GM12878 (cell line): ENCODE results near the gene TOMM40. TPM values are rescaled to one million over a fixed set of nuclear protein-coding genes. Genes with fewer than 3 reads are reported as not detected.
"Not testable (repeated sequence)": the region's sequence is repeated elsewhere in the genome, so short reads cannot be mapped to it uniquely, and the experiment has no call there.

ENCODE experiments used
- ATAC-seq: fragments of 200-7000 bp; cut with Tn5 transposase; 3 replicates; pipeline ENCODE4 v1.9.1; 2020; ENCODE audit warnings: mild to moderate bottlenecking, moderate library complexity
- BruUV-seq: library from RNA; stranded (reverse); fragments of 400-500 nt; replicated peaks from 2 replicates; lab custom pipeline; 2021; lab: Mats Ljungman, UMichigan
- CTCF ChIA-PET: fragments of 300-600 bp; sonication (Branson Sonifier 250); formaldehyde crosslinking; extraction: SDS; loops from one replicate; lab custom pipeline; 2021; ENCODE audit warnings: inconsistent platforms; lab: Yijun Ruan, JAX
- POLR2A ChIA-PET: fragments of 350-600 bp; formaldehyde crosslinking; extraction: SDS; loops from one replicate; lab custom pipeline; 2021; ENCODE audit warnings: inconsistent platforms; lab: Charles Lee
- RAD21 ChIA-PET: fragments of 300-600 bp; sonication (Branson Sonifier 250); formaldehyde crosslinking; loops from one replicate; lab custom pipeline; 2023; ENCODE audit warnings: antibody characterized with exemption; ENCODE audit not compliant: unreplicated experiment; lab: Charles Lee
- SMC1A ChIA-PET: fragments of 300-600 bp; sonication (Branson Sonifier 250); formaldehyde crosslinking; loops from one replicate; lab custom pipeline; 2023; ENCODE audit not compliant: unreplicated experiment, uncharacterized antibody; lab: Charles Lee
- DNase-seq: peaks from one replicate; pipeline ENCODE4 v3.0.0-alpha.2; 2011; ENCODE audit warnings: low read depth, low spot score
- FAIRE-seq: peaks from 3 replicates; lab custom pipeline; 2011; peaks lifted over from hg19 to GRCh38; lab: Jason Lieb, UNC
- H2AFZ ChIP-seq: 2 replicates; pipeline ENCODE4 v1.6.0; 2011; ENCODE audit warnings: low read depth, low read length, control low read depth; ENCODE audit not compliant: control insufficient read depth
- H3K27ac ChIP-seq: 2 replicates; pipeline ENCODE4 v1.5.1; 2011; ENCODE audit warnings: control low read depth; ENCODE audit not compliant: control insufficient read depth, insufficient read depth
- H3K27me3 ChIP-seq, 2 experiments: replicated peaks in 1 of 2; 2 replicates each; pipeline versions ENCODE4 v1.6.0 to v1.6.1; 2011; ENCODE audit warnings: low read length in 1 of 2; ENCODE audit not compliant: control insufficient read depth in 2 of 2, insufficient read depth in 2 of 2
- H3K36me3 ChIP-seq, 2 experiments: 2 replicates each; pipeline ENCODE4 v1.5.1; 2011; ENCODE audit warnings: low read length in 1 of 2; ENCODE audit not compliant: control insufficient read depth in 2 of 2, insufficient read depth in 2 of 2
- H3K4me1 ChIP-seq: 2 replicates; pipeline ENCODE4 v1.6.1; 2011; ENCODE audit warnings: mild to moderate bottlenecking, low read length, moderate library complexity, mixed read lengths; ENCODE audit not compliant: control insufficient read depth, insufficient read depth
- H3K4me2 ChIP-seq: 2 replicates; pipeline ENCODE4 v1.6.0; 2011; ENCODE audit warnings: control low read depth; ENCODE audit not compliant: control insufficient read depth, insufficient read depth
- H3K4me3 ChIP-seq: fragments of 200-600 bp; sonication (generic); 2 replicates; pipeline ENCODE4 v1.5.1; 2016
- H3K79me2 ChIP-seq: 2 replicates; pipeline ENCODE4 v1.6.0; 2011; ENCODE audit warnings: low read length; ENCODE audit not compliant: control insufficient read depth, insufficient read depth
- H3K9ac ChIP-seq: 2 replicates; pipeline ENCODE4 v1.8.0; 2011; ENCODE audit warnings: low read length, control low read depth, mixed read lengths; ENCODE audit not compliant: control insufficient read depth, insufficient read depth
- H3K9me3 ChIP-seq: replicated peaks from 3 replicates; pipeline ENCODE4 v1.5.1; 2011; ENCODE audit warnings: mild to moderate bottlenecking, low read length; ENCODE audit not compliant: control insufficient read depth, insufficient read depth
- H4K20me1 ChIP-seq: 2 replicates; pipeline ENCODE4 v1.6.0; 2011; ENCODE audit not compliant: control insufficient read depth, insufficient read depth
- ATF7 ChIP-seq: fragments of 450-650 bp; IDR thresholded peaks from 2 replicates; pipeline ENCODE4 v1.6.1; 2016; ENCODE audit warnings: low read depth, mild to moderate bottlenecking
- CEBPB ChIP-seq, 2 experiments: fragments of 150-350 bp in 1 of 2; IDR thresholded peaks; 2 replicates each; pipeline ENCODE4 v1.6.1; 2012 to 2014; ENCODE audit warnings: low read depth in 2 of 2, low read length in 2 of 2, borderline replicate concordance in 1 of 2, inconsistent platforms in 1 of 2
- EP300 ChIP-seq, 2 experiments: fragments of 150-350 bp in 1 of 2; IDR thresholded peaks; 2 replicates each; pipeline ENCODE4 v1.6.1; 2011 to 2012; ENCODE audit warnings: low read depth in 2 of 2, low read length in 2 of 2, borderline replicate concordance in 1 of 2, improper control_type of control experiment in 1 of 2, inconsistent platforms in 1 of 2; ENCODE audit not compliant: control insufficient read depth in 1 of 2
- KAT2A ChIP-seq: conservative IDR thresholded peaks from 2 replicates; pipeline ENCODE4 v1.6.1; 2011; ENCODE audit warnings: low read depth, low read length; ENCODE audit not compliant: control insufficient read depth
- MYC ChIP-seq: IDR thresholded peaks from 2 replicates; pipeline ENCODE4 v1.6.1; 2011; ENCODE audit warnings: mild to moderate bottlenecking, low read length, moderate library complexity, inconsistent platforms; ENCODE audit not compliant: insufficient read depth, insufficient replicate concordance, insufficient read length, severe bottlenecking
- NBN ChIP-seq: fragments of 450-650 bp; IDR thresholded peaks from 2 replicates; pipeline ENCODE4 v1.6.1; 2016
- NR2C1 ChIP-seq: fragments of 450-650 bp; IDR thresholded peaks from 2 replicates; pipeline ENCODE4 v1.6.1; 2017; ENCODE audit warnings: antibody characterized with exemption, mild to moderate bottlenecking, moderate library complexity
- PAX5 ChIP-seq: IDR thresholded peaks from 2 replicates; pipeline ENCODE4 v1.6.1; 2011; ENCODE audit warnings: low read depth, low read length, borderline replicate concordance
- PAX8 ChIP-seq: fragments of 450-650 bp; IDR thresholded peaks from 2 replicates; pipeline ENCODE4 v1.6.1; 2017; ENCODE audit warnings: mild to moderate bottlenecking, moderate library complexity
- RB1 ChIP-seq: fragments of 450-650 bp; formaldehyde crosslinking; IDR thresholded peaks from 2 replicates; pipeline ENCODE4 v1.6.1; 2017; ENCODE audit warnings: mild to moderate bottlenecking, borderline replicate concordance
- RUNX3 ChIP-seq: IDR thresholded peaks from 2 replicates; pipeline ENCODE4 v1.6.1; 2012; ENCODE audit warnings: low read length, inconsistent platforms
- SP1 ChIP-seq: IDR thresholded peaks from one replicate; pipeline ENCODE4 v1.6.1; 2011; ENCODE audit warnings: low read depth, low read length
- TAF1 ChIP-seq: IDR thresholded peaks from 2 replicates; pipeline ENCODE4 v1.6.1; 2011; ENCODE audit warnings: mild to moderate bottlenecking, low read depth, low read length, borderline replicate concordance
- TCF7 ChIP-seq: IDR thresholded peaks from 2 replicates; pipeline ENCODE4 v1.6.1; 2014; ENCODE audit warnings: antibody characterized with exemption, borderline replicate concordance
- YBX1 ChIP-seq: fragments of 450-650 bp; IDR thresholded peaks from 2 replicates; pipeline ENCODE4 v1.6.1; 2016; ENCODE audit warnings: antibody characterized with exemption
- ZBED1 ChIP-seq: IDR thresholded peaks from 2 replicates; pipeline ENCODE4 v1.6.1; 2016; ENCODE audit warnings: borderline replicate concordance
- ZNF207 ChIP-seq: fragments of 450-650 bp; IDR thresholded peaks from 2 replicates; pipeline ENCODE4 v1.6.1; 2014; ENCODE audit warnings: antibody characterized with exemption, mild to moderate bottlenecking, borderline replicate concordance
- WGBS: methylation state at CpG from one replicate; pipeline ENCODE4 v1.1.6; 2016; ENCODE audit warnings: low lambda C conversion rate; ENCODE audit not compliant: insufficient replicate concordance, insufficient coverage; ENCODE audit errors: missing lambda C conversion rate; 5-methylcytosine and 5-hydroxymethylcytosine counted together
- in situ Hi-C: fragments of 300-500 bp; cut with MboI; formaldehyde crosslinking; loops from 9 replicates; pipeline ENCODE4 v1.14.3; 2018; ENCODE audit warnings: mixed read lengths
- intact Hi-C: fragments of 100-400 bp; cut with micrococcal nuclease; formaldehyde crosslinking; loops from one replicate; pipeline ENCODE4 v1.14.2; 2022; ENCODE audit not compliant: unreplicated experiment
- polyA plus RNA-seq, 11 experiments: library from polyadenylated mRNA; depleted of rRNA in 4 of 11; unstranded in 6 of 11; stranded (reverse) in 5 of 11; fragments of >200 nt; fragmentation: Nextera tagmentation in 4 of 11; fragmentation: Illumina TruSeq in 1 of 11; extraction: Ambion mirVana in 4 of 11; extraction: Trizol in 1 of 11; gene quantifications; 1 replicate in 1 of 11; 2 replicates in 10 of 11; pipeline versions ENCODE4 v1.2.1 to v1.2.3, GENCODE V29; 2011 to 2016; ENCODE audit warnings: inconsistent platforms in 2 of 11, missing spikeins in 2 of 11, low read depth in 1 of 11
- total RNA-seq, 4 experiments: library from RNA; depleted of rRNA in 3 of 4; stranded (reverse); fragments of >200 nt in 3 of 4; fragmentation: Illumina TruSeq in 1 of 4; extraction: Trizol in 1 of 4; gene quantifications; 2 replicates each; pipeline versions ENCODE4 v1.2.1 to v1.2.3, GENCODE V29; 2013 to 2021

TOMM40 gene
- total and polyA plus RNA-seq, 10 of the 15 experiments (the other 5 are each of a cell fraction or from before 2014, with no cell fraction given) = 0.85 to 221 (median 99.9) TPM

- TF ChIP-seq ATF7 (no peak), MYC (no peak)
Measured at GRCh38 chr19:44909775-44910174, 18.7 kb downstream of the TOMM40 start (continued).

GRCh38 chr19:44911896-44912295 lies 20.8 kb downstream of the TOMM40 start:
- H3K27ac ChIP-seq, DNase-seq, H3K4me1 ChIP-seq, H3K9me3 ChIP-seq, H3K36me3 ChIP-seq, H3K27me3 ChIP-seq, H3K9ac ChIP-seq, H4K20me1 ChIP-seq, in situ Hi-C loops, H3K4me2 ChIP-seq, H3K79me2 ChIP-seq, SMC1A ChIA-PET, intact Hi-C loops, H3K4me3 ChIP-seq, H2AFZ ChIP-seq, BruUV-seq, FAIRE-seq, ATAC-seq: not testable (repeated sequence)
- POLR2A ChIA-PET = interaction anchor here (0.6 kb wide), 1 partner anchor 684 kb away, joined by 5 read pairs; no protein-coding TSS in a partner anchor
- WGBS = 29% methylated on average over 6 of the region's 6 CpGs
- RAD21 ChIA-PET = interaction anchor here (0.7 kb wide), 1 partner anchor 228 kb away, joined by 3 read pairs; no protein-coding TSS in a partner anchor
- CTCF ChIA-PET = interaction anchor here (5.1 kb wide), 1 partner anchor 39 kb away, joined by 37 read pairs; no protein-coding TSS in a partner anchor

- FAIRE-seq = no peak
- POLR2A ChIA-PET = no interaction called here
- Histone ChIP-seq H4K20me1 (no peaks in the 10 kb centered on the region), H3K9ac (no peak overlapping the region), H3K4me1 (0 out of 2 replicates have a peak, but pooled peaks cover 3% of the 10 kb centered on the region), H3K9me3 (no peaks in the 10 kb centered on the region), H3K4me2 (no peak overlapping the region), H3K79me2 (no peaks in the 10 kb centered on the region), H2AFZ (no peak overlapping the region), H3K36me3 (no peaks in the 10 kb centered on the region), H3K27ac (no peak overlapping the region), H3K27me3 (no peaks in the 10 kb centered on the region; a peak in 1 of 4 replicates), H3K4me3 (no peak overlapping the region)
- BruUV-seq = no TSS peak
- no peak for DNase-seq
- in situ Hi-C loops = no loop called here
- CTCF ChIA-PET = no interaction called here
- 20% methylated on average over 6 of the region's 6 CpGs for WGBS
- RAD21 ChIA-PET = interaction anchor here (1.0 kb wide), 1 partner anchor 144 kb away, joined by 3 read pairs; no protein-coding TSS in a partner anchor
- SMC1A ChIA-PET = no interaction called here
- intact Hi-C loops = no loop called here
- no peak for ATAC-seq
- no peak for TF ChIP-seq RB1
- no peak for TF ChIP-seq NBN
- TF ChIP-seq SP1 = no peak
- no peak for TF ChIP-seq TAF1
- TF ChIP-seq ZNF207 = no peak
- no peak for TF ChIP-seq NR2C1
- no peak for TF ChIP-seq PAX5
- TF ChIP-seq CEBPB (IDR thresholded peaks at IDR 0.05; ENCODE audit: borderline replicate concordance in 1 of 2, low read depth in 2 of 2, low read length in 2 of 2) = no peak
- no peak for TF ChIP-seq PAX8
- TF ChIP-seq RUNX3 = no peak
- TF ChIP-seq KAT2A = no peak
- no peak for TF ChIP-seq ZBED1
- TF ChIP-seq YBX1 = no peak
- no peak for TF ChIP-seq EP300 (IDR thresholded peaks at IDR 0.05; ENCODE audit: borderline replicate concordance in 1 of 2, control insufficient read depth in 1 of 2, low read depth in 2 of 2, low read length in 2 of 2)
- TF ChIP-seq TCF7 = no peak
Measured at GRCh38 chr19:44912854-44913253, 21.8 kb downstream of the TOMM40 start.
